GM10847 (cell line): ENCODE data around the gene SLC1A4.

ENCODE experiments used
- POLR2A ChIP-seq: IDR thresholded peaks from 2 replicates; pipeline ENCODE4 v1.6.1; 2011; ENCODE audit not compliant: insufficient read length; ENCODE audit errors: extremely low read depth

Gene SLC1A4

GRCh38 chr2:64957109-64957903 is 31.9 kb upstream of the SLC1A4 start:
- no peak for TF ChIP-seq POLR2A

GRCh38 chr2:64958556-64958955 is 30.6 kb upstream of the SLC1A4 start:
- no peak for TF ChIP-seq POLR2A

- no peak for TF ChIP-seq POLR2A
These were observed 28.4 kb upstream of the SLC1A4 start for GRCh38 chr2:64960819-64961218.

- no peak for TF ChIP-seq POLR2A
These were observed 25.5 kb upstream of the SLC1A4 start for GRCh38 chr2:64963719-64964118.

GRCh38 chr2:64966017-64966416 is 23.2 kb upstream of the SLC1A4 start:
- TF ChIP-seq POLR2A: no peak

- TF ChIP-seq POLR2A: no peak
These were observed 22.4 kb upstream of the SLC1A4 start for GRCh38 chr2:64966839-64967238.

- TF ChIP-seq POLR2A: no peak
These were observed 21.6 kb upstream of the SLC1A4 start for GRCh38 chr2:64967601-64968000.

- TF ChIP-seq POLR2A: no peak
These were observed 18.7 kb upstream of the SLC1A4 start for GRCh38 chr2:64970495-64970894.

- no peak for TF ChIP-seq POLR2A
These were observed 16.8 kb upstream of the SLC1A4 start for GRCh38 chr2:64972426-64972825.

GRCh38 chr2:64972876-64973275 is 16.3 kb upstream of the SLC1A4 start:
- TF ChIP-seq POLR2A: no peak

GRCh38 chr2:64975232-64975821 is 13.9 kb upstream of the SLC1A4 start:
- TF ChIP-seq POLR2A: no peak

GRCh38 chr2:64976276-64976675 is 12.9 kb upstream of the SLC1A4 start:
- TF ChIP-seq POLR2A: no peak

GRCh38 chr2:64978514-64979268 is 10.5 kb upstream of the SLC1A4 start:
- TF ChIP-seq POLR2A: no peak

GRCh38 chr2:64979744-64980143 is 9.5 kb upstream of the SLC1A4 start:
- TF ChIP-seq POLR2A: no peak

GRCh38 chr2:64980183-64980582 is 9.0 kb upstream of the SLC1A4 start:
- TF ChIP-seq POLR2A: no peak

- TF ChIP-seq POLR2A: no peak
These were observed 6.8 kb upstream of the SLC1A4 start for GRCh38 chr2:64982311-64982857.

GRCh38 chr2:64982932-64983331 is 6.3 kb upstream of the SLC1A4 start:
- no peak for TF ChIP-seq POLR2A
